ENCODE results near the gene SAFB2.
A peak's percentile ranks its signal among the peaks of the same experiment; 100 is the strongest.

SAFB2 gene

GRCh38 chr19:5635427-5635826 lies 12.9 kb upstream of the SAFB2 start:
- Histone ChIP-seq H3K36me3 (ENCODE audit: insufficient read depth, low read length) (no peaks in the 10 kb centered on the region), H3K79me2 (ENCODE audit: control insufficient read depth, insufficient read depth, low read length, unreplicated experiment) (peaks cover 87% of the 10 kb centered on the region), H3K27ac (ENCODE audit: low read depth, low read length) (no peak overlapping the region), H3K27me3 (ENCODE audit: insufficient read depth, low read length) (no peaks in the 10 kb centered on the region), H3K4me1 (ENCODE audit: control insufficient read depth, insufficient read depth, low read length, unreplicated experiment) (no peaks in the 10 kb centered on the region), H2AFZ (ENCODE audit: low read length, unreplicated experiment) (no peak overlapping the region), H3K4me3 (ENCODE audit: low read depth, low read length) (no peak overlapping the region)

DNA sequence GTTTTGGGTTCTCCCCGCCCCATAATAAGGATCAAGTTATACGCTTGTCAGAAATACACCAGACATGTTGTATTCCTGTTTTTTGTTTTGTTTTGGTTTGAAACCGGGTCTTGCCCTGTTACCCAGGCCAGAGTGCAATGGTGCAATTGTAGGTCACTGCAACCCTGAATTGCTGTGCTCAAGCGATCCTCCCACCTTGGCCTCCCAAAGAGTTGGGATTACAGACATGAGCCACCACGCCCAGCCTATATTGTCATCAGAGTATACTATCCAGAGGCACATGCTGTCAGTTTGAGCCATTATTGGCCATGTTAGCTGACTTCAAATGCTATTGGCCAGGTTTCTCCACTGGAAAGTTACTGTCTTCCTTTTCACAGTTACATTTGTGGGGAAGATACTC lies 10.1 kb upstream of the SAFB2 start:
- Histone ChIP-seq H3K79me2 (ENCODE audit: control insufficient read depth, insufficient read depth, low read length, unreplicated experiment) (peaks cover 88% of the 10 kb centered on the region), H3K27me3 (ENCODE audit: insufficient read depth, low read length) (no peaks in the 10 kb centered on the region), H3K27ac (ENCODE audit: low read depth, low read length) (no peak overlapping the region), H3K36me3 (ENCODE audit: insufficient read depth, low read length) (peaks cover 11% of the 10 kb centered on the region), H2AFZ (ENCODE audit: low read length, unreplicated experiment) (no peak overlapping the region), H3K4me3 (ENCODE audit: low read depth, low read length) (no peak overlapping the region), H3K4me1 (ENCODE audit: control insufficient read depth, insufficient read depth, low read length, unreplicated experiment) (peaks cover 7% of the 10 kb centered on the region)

- Histone ChIP-seq H3K27me3 (ENCODE audit: insufficient read depth, low read length) (no peaks in the 10 kb centered on the region), H3K4me1 (ENCODE audit: control insufficient read depth, insufficient read depth, low read length, unreplicated experiment) (peaks cover 11% of the 10 kb centered on the region), H3K36me3 (ENCODE audit: insufficient read depth, low read length) (peaks cover 16% of the 10 kb centered on the region), H3K79me2 (ENCODE audit: control insufficient read depth, insufficient read depth, low read length, unreplicated experiment) (peaks cover 88% of the 10 kb centered on the region), H3K4me3 (ENCODE audit: low read depth, low read length) (no peak overlapping the region), H3K27ac (ENCODE audit: low read depth, low read length) (no peak overlapping the region), H2AFZ (ENCODE audit: low read length, unreplicated experiment) (no peak overlapping the region)
These were observed 9.7 kb upstream of the SAFB2 start for GRCh38 chr19:5632241-5632612.

- Histone ChIP-seq H3K27me3 (ENCODE audit: insufficient read depth, low read length) (no peaks in the 10 kb centered on the region), H3K27ac (ENCODE audit: low read depth, low read length) (no peak overlapping the region), H3K4me3 (ENCODE audit: low read depth, low read length) (no peak overlapping the region), H3K4me1 (ENCODE audit: control insufficient read depth, insufficient read depth, low read length, unreplicated experiment) (peaks cover 16% of the 10 kb centered on the region), H2AFZ (ENCODE audit: low read length, unreplicated experiment) (no peak overlapping the region), H3K36me3 (ENCODE audit: insufficient read depth, low read length) (peaks cover 17% of the 10 kb centered on the region), H3K79me2 (ENCODE audit: control insufficient read depth, insufficient read depth, low read length, unreplicated experiment) (peaks cover 91% of the 10 kb centered on the region)
These were observed 9.1 kb upstream of the SAFB2 start for GRCh38 chr19:5631567-5632240.

DNA sequence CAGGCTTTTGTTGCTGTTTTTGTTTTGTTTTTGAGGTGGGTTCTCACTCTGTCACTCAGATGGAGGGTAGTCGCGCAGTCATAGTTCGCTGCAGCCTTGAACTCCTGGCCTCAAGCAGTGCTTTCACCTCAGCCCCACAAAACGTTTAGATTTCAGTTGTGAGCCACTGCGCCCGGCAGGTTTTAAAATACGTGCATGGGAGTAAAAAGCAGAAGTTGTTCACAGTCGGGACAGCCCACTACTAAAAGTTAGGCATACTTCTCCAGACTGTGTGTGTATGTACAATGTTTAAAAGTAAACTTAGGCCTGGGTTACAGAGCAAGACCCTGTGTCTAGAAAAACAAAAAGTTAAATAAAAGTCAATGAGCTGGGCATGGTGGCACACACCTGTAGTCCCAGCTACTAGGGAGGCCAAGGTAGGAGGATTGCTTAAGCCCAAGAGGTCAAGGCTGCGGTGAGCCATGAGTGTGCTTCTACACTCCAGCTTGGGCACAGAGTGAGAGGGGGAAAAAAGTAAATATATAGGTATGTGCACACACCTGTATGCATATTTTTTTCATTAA lies 6.4 kb upstream of the SAFB2 start:
- Histone ChIP-seq H3K4me3 (ENCODE audit: low read depth, low read length) (no peak overlapping the region), H3K4me1 (ENCODE audit: control insufficient read depth, insufficient read depth, low read length, unreplicated experiment) (peaks cover 35% of the 10 kb centered on the region), H3K79me2 (ENCODE audit: control insufficient read depth, insufficient read depth, low read length, unreplicated experiment) (peaks cover 92% of the 10 kb centered on the region), H3K27me3 (ENCODE audit: insufficient read depth, low read length) (no peaks in the 10 kb centered on the region), H3K36me3 (ENCODE audit: insufficient read depth, low read length) (peaks cover 17% of the 10 kb centered on the region), H3K27ac (ENCODE audit: low read depth, low read length) (no peak overlapping the region), H2AFZ (ENCODE audit: low read length, unreplicated experiment) (no peak overlapping the region)

- H3K27ac ChIP-seq (ENCODE audit: low read depth, low read length): no peak overlapping the region
- peaks cover 35% of the 10 kb centered on the region for H3K4me1 ChIP-seq (ENCODE audit: control insufficient read depth, insufficient read depth, low read length, unreplicated experiment)
- H3K79me2 ChIP-seq (ENCODE audit: control insufficient read depth, insufficient read depth, low read length, unreplicated experiment): peaks cover 92% of the 10 kb centered on the region
- no peaks in the 10 kb centered on the region for H3K27me3 ChIP-seq (ENCODE audit: insufficient read depth, low read length)
- H3K4me3 ChIP-seq (ENCODE audit: low read depth, low read length): no peak overlapping the region
- H2AFZ ChIP-seq (ENCODE audit: low read length, unreplicated experiment): no peak overlapping the region
- peaks cover 17% of the 10 kb centered on the region for H3K36me3 ChIP-seq (ENCODE audit: insufficient read depth, low read length)
These were observed 5.9 kb upstream of the SAFB2 start for GRCh38 chr19:5628461-5628860.

DNA sequence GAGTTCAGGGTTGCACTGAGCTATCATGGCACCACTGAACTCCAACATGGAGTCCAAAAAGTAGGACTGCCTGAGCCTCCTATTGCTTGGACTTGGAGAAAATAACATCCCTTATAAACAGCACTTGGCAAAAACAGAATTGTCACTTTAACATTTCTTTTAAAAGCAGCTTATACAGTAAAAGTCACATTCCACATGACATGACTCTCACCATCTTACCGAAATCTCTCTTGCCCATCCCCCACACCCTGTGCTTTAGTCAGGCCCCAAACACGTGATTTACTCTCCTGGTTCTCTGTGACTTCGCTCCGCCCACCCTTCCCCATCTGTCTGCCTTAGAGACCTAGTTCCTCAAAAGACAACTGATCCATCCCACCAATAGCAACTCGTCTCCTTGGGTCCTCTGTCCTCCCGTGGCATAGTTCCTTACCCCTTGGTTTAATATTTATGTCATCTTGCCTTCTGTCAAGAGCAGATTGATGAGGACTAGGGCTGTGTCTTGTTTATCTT lies 4.9 kb upstream of the SAFB2 start:
- Histone ChIP-seq H3K4me3 (ENCODE audit: low read depth, low read length) (no peak overlapping the region), H3K79me2 (ENCODE audit: control insufficient read depth, insufficient read depth, low read length, unreplicated experiment) (peaks cover 90% of the 10 kb centered on the region), H3K4me1 (ENCODE audit: control insufficient read depth, insufficient read depth, low read length, unreplicated experiment) (peaks cover 35% of the 10 kb centered on the region), H3K27me3 (ENCODE audit: insufficient read depth, low read length) (no peaks in the 10 kb centered on the region), H3K27ac (ENCODE audit: low read depth, low read length) (no peak overlapping the region), H3K36me3 (ENCODE audit: insufficient read depth, low read length) (peaks cover 17% of the 10 kb centered on the region), H2AFZ (ENCODE audit: low read length, unreplicated experiment) (no peak overlapping the region)

- Histone ChIP-seq H2AFZ (ENCODE audit: low read length, unreplicated experiment) (no peak overlapping the region), H3K36me3 (ENCODE audit: insufficient read depth, low read length) (peaks cover 21% of the 10 kb centered on the region), H3K27me3 (ENCODE audit: insufficient read depth, low read length) (no peaks in the 10 kb centered on the region), H3K79me2 (ENCODE audit: control insufficient read depth, insufficient read depth, low read length, unreplicated experiment) (peaks cover 92% of the 10 kb centered on the region), H3K27ac (ENCODE audit: low read depth, low read length) (no peak overlapping the region), H3K4me3 (ENCODE audit: low read depth, low read length) (peak overlapping the region; percentile 99), H3K4me1 (ENCODE audit: control insufficient read depth, insufficient read depth, low read length, unreplicated experiment) (peaks cover 41% of the 10 kb centered on the region)
These were observed 3.1 kb upstream of the SAFB2 start for GRCh38 chr19:5625641-5626040.

- peaks cover 50% of the 10 kb centered on the region for H3K4me1 ChIP-seq (ENCODE audit: control insufficient read depth, insufficient read depth, low read length, unreplicated experiment)
- peak overlapping the region; percentile 99 for H3K4me3 ChIP-seq (ENCODE audit: low read depth, low read length)
- H3K36me3 ChIP-seq (ENCODE audit: insufficient read depth, low read length): peaks cover 24% of the 10 kb centered on the region
- no peak overlapping the region for H2AFZ ChIP-seq (ENCODE audit: low read length, unreplicated experiment)
- peaks cover 92% of the 10 kb centered on the region for H3K79me2 ChIP-seq (ENCODE audit: control insufficient read depth, insufficient read depth, low read length, unreplicated experiment)
- no peaks in the 10 kb centered on the region for H3K27me3 ChIP-seq (ENCODE audit: insufficient read depth, low read length)
- H3K27ac ChIP-seq (ENCODE audit: low read depth, low read length): 0 out of 2 replicates have a peak overlapping the region, but pooled peaks have one; percentile 89
These were observed 2.2 kb upstream of the SAFB2 start for GRCh38 chr19:5624741-5625278.

GRCh38 chr19:5624018-5624663 lies 1.6 kb upstream of the SAFB2 start:
- Histone ChIP-seq H3K27me3 (ENCODE audit: insufficient read depth, low read length) (no peaks in the 10 kb centered on the region), H3K4me1 (ENCODE audit: control insufficient read depth, insufficient read depth, low read length, unreplicated experiment) (peaks cover 49% of the 10 kb centered on the region), H3K36me3 (ENCODE audit: insufficient read depth, low read length) (peaks cover 19% of the 10 kb centered on the region), H3K4me3 (ENCODE audit: low read depth, low read length) (peak overlapping the region; percentile 99), H2AFZ (ENCODE audit: low read length, unreplicated experiment) (no peak overlapping the region), H3K27ac (ENCODE audit: low read depth, low read length) (peak overlapping the region; percentile 89), H3K79me2 (ENCODE audit: control insufficient read depth, insufficient read depth, low read length, unreplicated experiment) (peaks cover 90% of the 10 kb centered on the region)
